Panc1 (cell line): ENCODE data around the gene EFNA1.

Experiments
- POLR2AphosphoS5 ChIP-seq: IDR thresholded peaks from 2 replicates; pipeline ENCODE4 v1.6.1; 2012; ENCODE audit warnings: mild to moderate bottlenecking, low read depth, low read length, moderate library complexity
- SIN3A ChIP-seq: IDR thresholded peaks from 2 replicates; pipeline ENCODE4 v1.6.1; 2012; ENCODE audit warnings: low read depth, mild to moderate bottlenecking, low read length, moderate library complexity, borderline replicate concordance; ENCODE audit not compliant: insufficient read depth
- TF ChIP-seq, protein P1 (sequence below): fragments of 450-650 bp; IDR thresholded peaks from 2 replicates; pipeline ENCODE4 v1.5.1; 2017; ENCODE audit warnings: mild to moderate bottlenecking

DNA sequence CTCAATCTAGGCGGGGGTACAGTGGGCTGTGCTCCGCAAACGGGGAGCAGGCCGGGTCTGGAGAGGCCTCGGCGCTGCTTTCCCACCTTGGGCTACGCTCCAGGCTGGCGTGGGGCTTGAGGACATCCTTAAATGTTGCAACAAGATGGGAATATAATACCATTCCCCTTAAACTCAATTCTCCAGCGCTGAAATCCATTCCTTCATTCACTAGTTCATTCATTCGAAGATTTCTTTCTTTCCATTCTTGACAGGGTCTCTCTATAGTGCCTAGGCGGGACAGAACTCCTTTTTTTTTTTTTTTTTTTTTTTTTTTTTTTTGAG is 12.9 kb downstream of the EFNA1 start:
- TF ChIP-seq, protein P1, sequence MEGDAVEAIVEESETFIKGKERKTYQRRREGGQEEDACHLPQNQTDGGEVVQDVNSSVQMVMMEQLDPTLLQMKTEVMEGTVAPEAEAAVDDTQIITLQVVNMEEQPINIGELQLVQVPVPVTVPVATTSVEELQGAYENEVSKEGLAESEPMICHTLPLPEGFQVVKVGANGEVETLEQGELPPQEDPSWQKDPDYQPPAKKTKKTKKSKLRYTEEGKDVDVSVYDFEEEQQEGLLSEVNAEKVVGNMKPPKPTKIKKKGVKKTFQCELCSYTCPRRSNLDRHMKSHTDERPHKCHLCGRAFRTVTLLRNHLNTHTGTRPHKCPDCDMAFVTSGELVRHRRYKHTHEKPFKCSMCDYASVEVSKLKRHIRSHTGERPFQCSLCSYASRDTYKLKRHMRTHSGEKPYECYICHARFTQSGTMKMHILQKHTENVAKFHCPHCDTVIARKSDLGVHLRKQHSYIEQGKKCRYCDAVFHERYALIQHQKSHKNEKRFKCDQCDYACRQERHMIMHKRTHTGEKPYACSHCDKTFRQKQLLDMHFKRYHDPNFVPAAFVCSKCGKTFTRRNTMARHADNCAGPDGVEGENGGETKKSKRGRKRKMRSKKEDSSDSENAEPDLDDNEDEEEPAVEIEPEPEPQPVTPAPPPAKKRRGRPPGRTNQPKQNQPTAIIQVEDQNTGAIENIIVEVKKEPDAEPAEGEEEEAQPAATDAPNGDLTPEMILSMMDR: no peak
- TF ChIP-seq POLR2AphosphoS5 (no peak), SIN3A (no peak)
